Kidney epithelial cell (primary cell): ENCODE measurements around the gene RASSF5. TPM values are rescaled to one million over a fixed set of nuclear protein-coding genes. Genes with fewer than 3 reads are reported as not detected.

ENCODE experiments used
- DNase-seq: peaks from one replicate; pipeline ENCODE4 v3.0.0-alpha.2; 2010; ENCODE audit warnings: low read depth
- H3K27me3 ChIP-seq: 2 replicates; pipeline ENCODE4 v1.6.0; 2011; ENCODE audit warnings: low read length; ENCODE audit not compliant: control insufficient read depth, insufficient read depth
- H3K36me3 ChIP-seq: 2 replicates; pipeline ENCODE4 v1.5.1; 2011; ENCODE audit warnings: low read length; ENCODE audit not compliant: control insufficient read depth, insufficient read depth
- H3K4me3 ChIP-seq: 2 replicates; pipeline ENCODE4 v1.5.1; 2011; ENCODE audit warnings: low read depth, mild to moderate bottlenecking, control low read depth, low read length
- CTCF ChIP-seq: IDR thresholded peaks from 2 replicates; pipeline ENCODE4 v1.5.1; 2011; ENCODE audit warnings: mild to moderate bottlenecking, moderate library complexity, low read length, control low read depth, inconsistent platforms; ENCODE audit not compliant: insufficient read depth, poor library complexity, severe bottlenecking
- total RNA-seq: library from RNA; depleted of rRNA; stranded (reverse); fragments of >200 nt; gene quantifications from 2 replicates; pipeline ENCODE4 v1.2.3, GENCODE V29; 2015

RASSF5 gene
- total RNA-seq, 1 donor from 2014 or later = 4.2 TPM

- no peak for DNase-seq
- TF ChIP-seq CTCF = no peak
- Histone ChIP-seq H3K36me3 (no peaks in the 10 kb centered on the region), H3K27me3 (no peaks in the 10 kb centered on the region), H3K4me3 (no peak overlapping the region)
Observed at GRCh38 chr1:206575165-206575893, 68.0 kb downstream of the RASSF5 start.

GRCh38 chr1:206575894-206576737 is 68.8 kb downstream of the RASSF5 start:
- TF ChIP-seq CTCF = no peak
- no peak for DNase-seq
- H3K36me3 ChIP-seq = no peaks in the 10 kb centered on the region
- no peaks in the 10 kb centered on the region for H3K27me3 ChIP-seq
- H3K4me3 ChIP-seq = no peak overlapping the region

- TF ChIP-seq CTCF = no peak
- DNase-seq = no peak
- Histone ChIP-seq H3K4me3 (no peak overlapping the region), H3K27me3 (no peaks in the 10 kb centered on the region), H3K36me3 (no peaks in the 10 kb centered on the region)
Observed at GRCh38 chr1:206577626-206578025, 70.3 kb downstream of the RASSF5 start.

GRCh38 chr1:206578068-206578977 is 71.0 kb downstream of the RASSF5 start:
- DNase-seq = no peak
- Histone ChIP-seq H3K4me3 (no peak overlapping the region), H3K27me3 (no peaks in the 10 kb centered on the region), H3K36me3 (no peaks in the 10 kb centered on the region)
- TF ChIP-seq CTCF = no peak

GRCh38 chr1:206578978-206579374 is 71.6 kb downstream of the RASSF5 start:
- H3K27me3 ChIP-seq = no peaks in the 10 kb centered on the region
- no peak overlapping the region for H3K4me3 ChIP-seq
- no peak for TF ChIP-seq CTCF
- H3K36me3 ChIP-seq = no peaks in the 10 kb centered on the region
- no peak for DNase-seq
